Ovary (tissue), 9 donors: Measurements from ENCODE around the gene LYSMD4. TPM values are rescaled to one million over a fixed set of nuclear protein-coding genes. Genes with fewer than 3 reads are reported as not detected.

Source experiments
- DNase-seq, 5 donors: peaks; one replicate each; pipeline ENCODE4 v3.0.0-alpha.2; 2019 to 2020
- H3K27ac ChIP-seq, 2 donors: fragments of 200-600 bp; one replicate each; pipeline versions ENCODE4 v1.5.1 to v1.8.0; 2019 to 2022
- H3K27me3 ChIP-seq: fragments of 200-600 bp; one replicate; pipeline ENCODE4 v1.8.0; 2022
- H3K36me3 ChIP-seq: fragments of 200-600 bp; sonication (generic); one replicate; pipeline ENCODE4 v1.5.1; 2019
- H3K4me1 ChIP-seq: one replicate; pipeline ENCODE4 v1.8.1; 2013; ENCODE audit warnings: mild to moderate bottlenecking, moderate library complexity; ENCODE audit not compliant: insufficient read depth
- H3K4me3 ChIP-seq: fragments of 200-600 bp; sonication (generic); one replicate; pipeline ENCODE4 v1.5.1; 2017
- H3K9me3 ChIP-seq, 2 donors: fragments of 200-600 bp in 1 of 2; sonication (generic) in 1 of 2; one replicate each; pipeline versions ENCODE4 v1.5.1 to v1.8.1; 2013 to 2019; ENCODE audit warnings: mild to moderate bottlenecking in 1 of 2, moderate library complexity in 1 of 2
- CTCF ChIP-seq, 3 donors: fragments of 450-650 bp in 2 of 3; fragments of 200-600 bp in 1 of 3; IDR thresholded peaks; one replicate each; pipeline versions ENCODE4 v1.5.1 to v1.8.0; 2016 to 2022; ENCODE audit warnings: antibody characterized with exemption in 3 of 3, mild to moderate bottlenecking in 1 of 3
- EP300 ChIP-seq: sonication (generic); formaldehyde crosslinking; IDR thresholded peaks from one replicate; pipeline ENCODE4 v1.6.1; 2017; ENCODE audit warnings: antibody characterized with exemption
- POLR2A ChIP-seq: fragments of 450-650 bp; IDR thresholded peaks from one replicate; pipeline ENCODE4 v1.6.1; 2017; ENCODE audit warnings: antibody characterized with exemption, mild to moderate bottlenecking, moderate library complexity
- WGBS, 3 donors: extraction: QIAGEN DNeasy Blood & Tissue Kit in 1 of 3; methylation state at CpG; one replicate each; pipeline versions ENCODE4 v1.1.5 to v1.1.7; 2013 to 2017; 5-methylcytosine and 5-hydroxymethylcytosine counted together
- intact Hi-C, 4 donors: fragments of 100-400 bp; cut with DNase I; formaldehyde crosslinking; loops; one replicate each; pipeline versions ENCODE4 v1.11.0 to v1.15.1; 2022 to 2023
- polyA plus RNA-seq, 2 donors: library from polyadenylated mRNA; stranded (reverse); fragments of 200-250 nt in 1 of 2; fragments of 350-450 nt in 1 of 2; fragmentation: Illumina TruSeq in 1 of 2; extraction: RNeasy Lipid Tissue Mini Kit (QIAGEN cat#74804) in 1 of 2; gene quantifications; one replicate each; pipeline ENCODE4 v1.2.3, GENCODE V29; 2013 to 2014
- total RNA-seq, 7 donors: library from RNA; depleted of rRNA in 2 of 7; stranded (reverse); fragments of >200 nt in 2 of 7; fragmentation: NEBNext Ultra II Directional in 3 of 7; extraction: Animal tissue kit (Norgen Biotek cat#: 25700) in 3 of 7; gene quantifications; one replicate each; pipeline versions ENCODE4 v1.1.0 to v1.2.4, GENCODE V29; 2016 to 2023
- donor health status: DM: no; HTN: no; CAD: no; lungs with moderate emphysema.
- donor health status: DM: no; HTN: no; CAD: no.
- donor health status: Bipolar disorder and iron deficiency.
- donor health status: DM: yes; HTN: yes; CAD: no.
- donor health status: DM: no; HTN: no; CAD: no.
- donor health status: DM: yes; HTN: yes; CAD: no.

The LYSMD4 gene
- total and polyA plus RNA-seq, 9 donors: 4.9 to 12.9 (median 10.1) TPM

- Histone ChIP-seq H3K4me3 (no peak overlapping the region), H3K27ac (no peak overlapping the region), H3K27me3 (no peaks in the 10 kb centered on the region), H3K9me3 (no peaks in the 10 kb centered on the region), H3K4me1 (peaks cover 8% of the 10 kb centered on the region), H3K36me3 (no peaks in the 10 kb centered on the region)
- intact Hi-C loops: no loop called here
- WGBS, 3 donors: 78 to 87% (median 83%) methylated on average over 5 of the region's 5 CpGs
- no peak for DNase-seq
- TF ChIP-seq POLR2A (no peak), CTCF (IDR thresholded peaks at IDR 0.05) (no peak), EP300 (no peak)
Measured at GRCh38 chr15:99711625-99712024, 21.6 kb downstream of the LYSMD4 start.

- H3K4me3 ChIP-seq: no peak overlapping the region
- 82 to 84% (median 83%) methylated on average over 16 of the region's 16 CpGs for WGBS, 3 donors
- no peak for DNase-seq
- H3K9me3 ChIP-seq: no peaks in the 10 kb centered on the region
- TF ChIP-seq EP300: no peak
- H3K4me1 ChIP-seq: peaks cover 8% of the 10 kb centered on the region
- intact Hi-C loops: loop anchor here in 3 of 4 donors (10.0 kb wide), 3 partner anchors 305 to 435 kb away; no protein-coding TSS in a partner anchor
- no peaks in the 10 kb centered on the region for H3K27me3 ChIP-seq
- H3K36me3 ChIP-seq: no peaks in the 10 kb centered on the region
- H3K27ac ChIP-seq: no peak overlapping the region
Measured at GRCh38 chr15:99709243-99709986, 23.8 kb downstream of the LYSMD4 start.

GRCh38 chr15:99708563-99708962 lies 24.7 kb downstream of the LYSMD4 start:
- H3K4me3 ChIP-seq: no peak overlapping the region
- H3K4me1 ChIP-seq: peaks cover 8% of the 10 kb centered on the region

GRCh38 chr15:99707473-99708270 lies 25.6 kb downstream of the LYSMD4 start:
- peaks cover 8% of the 10 kb centered on the region for H3K4me1 ChIP-seq
- no peaks in the 10 kb centered on the region for H3K36me3 ChIP-seq
- H3K4me3 ChIP-seq: no peak overlapping the region
- no peak for DNase-seq
- WGBS, 3 donors: 55 to 67% (median 59%) methylated on average over 11 of the region's 11 CpGs
- no peak for TF ChIP-seq CTCF (IDR thresholded peaks at IDR 0.05)
- no peak for TF ChIP-seq POLR2A
- no peak for TF ChIP-seq EP300
- H3K9me3 ChIP-seq: no peaks in the 10 kb centered on the region
- intact Hi-C loops: loop anchor here in 3 of 4 donors (10.0 kb wide), 3 partner anchors 303 to 433 kb away; no protein-coding TSS in a partner anchor
- no peaks in the 10 kb centered on the region for H3K27me3 ChIP-seq
- H3K27ac ChIP-seq: no peak overlapping the region

More at GRCh38 chr15:99708563-99708962, 24.7 kb downstream of the LYSMD4 start:
- TF ChIP-seq CTCF (IDR thresholded peaks at IDR 0.05) (no peak), EP300 (no peak), POLR2A (no peak)
- intact Hi-C loops: loop anchor here in 3 of 4 donors (10.0 kb wide), 3 partner anchors 304 to 434 kb away; no protein-coding TSS in a partner anchor
- peak; percentile 53 to 78 (median 70) for DNase-seq
- Histone ChIP-seq H3K36me3 (no peaks in the 10 kb centered on the region), H3K27me3 (no peaks in the 10 kb centered on the region), H3K27ac (no peak overlapping the region), H3K9me3 (no peaks in the 10 kb centered on the region)
- 19 to 26% (median 23%) methylated on average over 7 of the region's 7 CpGs for WGBS, 3 donors
